ENCODE results near the gene EMC8.
"Not testable (repeated sequence)": the region's sequence is repeated elsewhere in the genome, so short reads cannot be mapped to it uniquely, and the experiment has no call there.

The EMC8 gene

DNA sequence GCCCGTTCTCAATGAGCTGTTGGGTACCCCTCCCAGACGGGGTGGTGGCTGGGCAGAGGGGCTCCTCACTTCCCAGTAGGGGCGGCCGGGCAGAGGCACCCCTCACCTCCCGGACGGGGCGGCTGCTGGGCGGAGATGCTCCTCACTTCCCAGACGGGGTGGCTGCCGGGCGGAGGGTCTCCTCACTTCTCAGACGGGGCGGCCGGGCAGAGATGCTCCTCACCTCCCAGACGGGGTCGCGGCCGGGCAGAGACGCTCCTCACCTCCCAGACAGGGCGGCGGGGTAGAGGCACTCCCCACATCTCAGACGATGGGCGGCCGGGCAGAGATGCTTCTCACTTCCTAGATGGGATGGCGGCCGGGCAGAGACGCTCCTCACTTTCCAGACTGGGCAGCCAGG is 8.8 kb upstream of the EMC8 start:
- not testable (repeated sequence) for H3K9me3 ChIP-seq (ENCODE audit: control insufficient read depth, low read length); H3K36me3 ChIP-seq (ENCODE audit: control insufficient read depth, insufficient read depth, low read length); H3K4me3 ChIP-seq (ENCODE audit: low read length); H3K9ac ChIP-seq (ENCODE audit: low read length); H3K4me1 ChIP-seq (ENCODE audit: control insufficient read depth, insufficient read depth, low read length)
- H3K27me3 ChIP-seq (ENCODE audit: control insufficient read depth, insufficient read depth, low read length), result peaks cover 15% of the 10 kb centered on the region

DNA sequence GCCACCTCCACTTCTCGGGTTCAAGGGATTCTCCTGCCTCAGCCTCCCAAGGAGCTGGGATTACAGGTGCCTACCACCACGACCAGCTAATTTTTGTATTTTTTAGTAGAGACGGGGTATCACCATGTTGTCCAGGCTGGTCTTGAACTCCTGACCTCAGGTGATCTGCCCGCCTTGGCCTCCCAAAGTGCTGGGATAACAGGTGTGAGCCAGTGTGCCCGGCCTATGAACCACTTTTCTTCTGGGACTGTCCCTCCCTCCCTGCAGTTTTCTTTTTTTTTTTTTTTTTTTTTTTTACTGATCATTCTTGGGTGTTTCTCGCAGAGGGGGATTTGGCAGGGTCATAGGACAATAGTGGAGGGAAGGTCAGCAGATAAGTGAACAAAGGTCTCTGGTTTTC is 8.0 kb upstream of the EMC8 start:
- not testable (repeated sequence) for H3K9me3 ChIP-seq (ENCODE audit: control insufficient read depth, low read length); H3K9ac ChIP-seq (ENCODE audit: low read length); H3K4me3 ChIP-seq (ENCODE audit: low read length); H3K36me3 ChIP-seq (ENCODE audit: control insufficient read depth, insufficient read depth, low read length); H3K4me1 ChIP-seq (ENCODE audit: control insufficient read depth, insufficient read depth, low read length)
- peaks cover 11% of the 10 kb centered on the region for H3K27me3 ChIP-seq (ENCODE audit: control insufficient read depth, insufficient read depth, low read length)

DNA sequence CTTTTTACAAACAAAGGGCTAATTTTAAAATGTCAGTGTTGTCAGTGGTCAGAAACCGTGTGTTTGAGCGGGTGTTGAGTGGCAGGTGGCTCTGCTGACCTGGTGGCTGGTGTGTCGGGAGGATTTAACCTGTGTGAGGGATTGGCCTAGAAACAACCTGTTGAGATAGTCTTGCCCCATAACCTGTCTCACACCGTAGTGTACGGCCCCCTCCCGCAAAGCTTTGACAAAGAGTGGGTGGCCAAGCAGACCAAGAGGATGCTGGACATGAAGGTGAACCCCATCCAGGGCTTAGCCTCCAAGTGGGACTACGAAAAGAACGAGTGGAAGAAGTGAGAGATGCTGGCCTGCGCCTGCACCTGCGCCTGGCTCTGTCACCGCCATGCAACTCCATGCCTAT is 7.2 kb upstream of the EMC8 start:
- H3K9me3 ChIP-seq (ENCODE audit: control insufficient read depth, low read length), result no peaks in the 10 kb centered on the region
- peaks cover 13% of the 10 kb centered on the region for H3K36me3 ChIP-seq (ENCODE audit: control insufficient read depth, insufficient read depth, low read length)
- H3K9ac ChIP-seq (ENCODE audit: low read length), result no peak overlapping the region
- H3K4me1 ChIP-seq (ENCODE audit: control insufficient read depth, insufficient read depth, low read length), result no peaks in the 10 kb centered on the region
- peaks cover 3% of the 10 kb centered on the region for H3K27me3 ChIP-seq (ENCODE audit: control insufficient read depth, insufficient read depth, low read length)
- H3K4me3 ChIP-seq (ENCODE audit: low read length), result no peak overlapping the region

DNA sequence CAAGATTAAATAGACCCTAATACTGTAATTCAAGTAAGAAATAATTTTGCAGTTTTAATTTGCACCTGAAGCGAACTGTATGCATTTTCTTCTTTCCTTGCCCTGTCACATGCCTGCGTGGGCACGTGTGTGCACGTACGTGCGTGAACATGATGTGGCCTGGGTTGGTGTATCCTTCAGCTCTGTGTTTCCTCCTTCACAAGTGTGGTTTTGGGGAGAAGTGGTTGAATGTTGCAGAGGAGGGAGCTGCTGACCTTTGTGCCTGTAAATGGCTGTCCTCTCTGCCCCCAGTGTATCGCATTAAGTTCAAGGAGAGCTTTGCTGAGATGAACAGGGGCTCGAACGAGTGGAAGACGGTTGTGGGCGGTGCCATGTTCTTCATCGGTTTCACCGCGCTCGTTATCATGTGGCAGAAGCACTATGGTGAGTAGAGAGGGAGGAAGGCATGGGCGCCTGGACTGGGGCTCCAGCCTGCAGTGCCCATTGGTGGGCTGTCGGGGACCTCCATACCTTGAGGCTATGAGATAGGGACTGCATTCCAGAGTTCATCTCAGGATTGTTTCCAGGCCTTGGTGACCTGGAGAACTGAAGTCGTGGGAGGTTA is 6.2 kb upstream of the EMC8 start:
- Histone ChIP-seq H3K9ac (ENCODE audit: low read length) (no peak overlapping the region), H3K27me3 (ENCODE audit: control insufficient read depth, insufficient read depth, low read length) (no peaks in the 10 kb centered on the region), H3K9me3 (ENCODE audit: control insufficient read depth, low read length) (no peaks in the 10 kb centered on the region), H3K36me3 (ENCODE audit: control insufficient read depth, insufficient read depth, low read length) (peaks cover 15% of the 10 kb centered on the region), H3K4me1 (ENCODE audit: control insufficient read depth, insufficient read depth, low read length) (peaks cover 3% of the 10 kb centered on the region), H3K4me3 (ENCODE audit: low read length) (no peak overlapping the region)

DNA sequence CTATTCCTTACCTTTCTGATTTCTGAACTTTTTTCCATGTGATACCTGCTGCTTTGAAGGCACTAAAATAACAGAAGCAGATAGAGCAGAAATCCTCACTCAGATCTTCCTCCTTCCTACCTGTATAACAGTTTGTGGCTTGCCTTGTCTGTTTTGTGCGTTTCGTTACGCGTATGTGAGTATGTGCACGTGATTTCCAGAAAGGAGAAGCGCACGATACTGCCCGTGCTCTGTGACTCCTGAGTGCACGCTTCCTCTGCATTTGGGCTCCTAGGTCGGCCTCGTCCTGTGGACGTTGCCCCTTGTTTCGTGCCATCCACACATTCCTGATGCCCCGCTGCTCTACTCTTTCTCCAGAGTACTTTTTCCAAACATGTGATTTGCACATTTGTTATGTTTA is 4.2 kb upstream of the EMC8 start:
- no peaks in the 10 kb centered on the region for H3K27me3 ChIP-seq (ENCODE audit: control insufficient read depth, insufficient read depth, low read length)
- no peak overlapping the region for H3K4me3 ChIP-seq (ENCODE audit: low read length)
- H3K9ac ChIP-seq (ENCODE audit: low read length), result no peak overlapping the region
- peaks cover 15% of the 10 kb centered on the region for H3K36me3 ChIP-seq (ENCODE audit: control insufficient read depth, insufficient read depth, low read length)
- H3K4me1 ChIP-seq (ENCODE audit: control insufficient read depth, insufficient read depth, low read length), result peaks cover 4% of the 10 kb centered on the region
- no peaks in the 10 kb centered on the region for H3K9me3 ChIP-seq (ENCODE audit: control insufficient read depth, low read length)

DNA sequence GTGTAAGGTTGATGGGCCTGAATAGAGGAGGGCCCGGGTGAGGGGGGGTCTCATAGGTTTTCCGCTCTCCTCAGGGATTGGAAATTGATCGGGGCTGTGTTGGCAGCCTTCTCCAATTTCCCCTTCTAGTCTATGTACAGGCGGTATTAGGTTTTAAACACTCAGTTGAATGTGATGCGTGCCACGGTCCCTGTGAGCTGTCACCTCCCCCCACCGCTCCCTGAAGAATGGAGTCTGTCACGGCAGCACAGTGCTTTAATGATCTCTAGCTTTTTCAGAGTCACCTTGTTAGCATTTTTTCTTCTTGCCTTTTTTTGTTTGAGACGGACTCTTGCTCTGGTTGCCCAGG is 951 bp upstream of the EMC8 start:
- H3K9me3 ChIP-seq (ENCODE audit: control insufficient read depth, low read length), result no peaks in the 10 kb centered on the region
- peak overlapping the region; percentile 90 for H3K9ac ChIP-seq (ENCODE audit: low read length)
- peak overlapping the region; percentile 79 for H3K4me3 ChIP-seq (ENCODE audit: low read length)
- H3K27me3 ChIP-seq (ENCODE audit: control insufficient read depth, insufficient read depth, low read length), result no peaks in the 10 kb centered on the region
- H3K36me3 ChIP-seq (ENCODE audit: control insufficient read depth, insufficient read depth, low read length), result peaks cover 10% of the 10 kb centered on the region
- H3K4me1 ChIP-seq (ENCODE audit: control insufficient read depth, insufficient read depth, low read length), result peaks cover 4% of the 10 kb centered on the region

DNA sequence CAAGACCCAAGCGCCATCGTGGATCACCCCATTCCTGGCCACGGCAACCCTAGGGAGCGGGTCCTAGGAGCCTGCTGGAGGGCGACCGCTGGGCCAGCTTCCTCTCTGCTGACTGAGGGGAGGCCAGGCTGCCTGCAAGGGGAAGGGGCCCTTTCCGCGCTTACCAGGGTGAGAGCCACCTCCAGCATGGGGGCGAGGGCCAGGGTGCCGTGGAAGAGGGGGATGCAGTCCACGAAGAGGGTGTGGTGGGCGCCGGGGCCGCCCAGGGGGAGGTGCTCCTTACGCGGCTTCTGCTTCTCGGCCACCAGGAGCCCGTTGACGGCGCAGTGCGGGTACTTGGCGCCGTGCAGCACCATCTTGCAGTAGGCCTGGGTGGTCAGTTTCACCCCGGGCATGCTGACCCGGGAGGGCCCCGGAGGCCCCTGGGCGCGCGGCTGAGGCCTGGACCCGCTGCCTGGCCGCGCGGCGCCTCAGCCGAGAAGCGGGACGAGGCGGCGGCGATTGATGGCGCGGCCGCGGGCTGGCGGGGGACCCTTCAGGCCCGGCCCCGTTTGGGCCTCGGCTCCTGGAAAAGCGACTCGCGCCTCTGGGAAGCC is 345 bp downstream of the EMC8 start:
- peak overlapping the region; percentile 90 for H3K9ac ChIP-seq (ENCODE audit: low read length)
- H3K4me1 ChIP-seq (ENCODE audit: control insufficient read depth, insufficient read depth, low read length), result peaks cover 4% of the 10 kb centered on the region
- H3K4me3 ChIP-seq (ENCODE audit: low read length), result peak overlapping the region; percentile 23
- H3K36me3 ChIP-seq (ENCODE audit: control insufficient read depth, insufficient read depth, low read length), result peaks cover 6% of the 10 kb centered on the region
- H3K9me3 ChIP-seq (ENCODE audit: control insufficient read depth, low read length), result no peaks in the 10 kb centered on the region
- H3K27me3 ChIP-seq (ENCODE audit: control insufficient read depth, insufficient read depth, low read length), result no peaks in the 10 kb centered on the region

DNA sequence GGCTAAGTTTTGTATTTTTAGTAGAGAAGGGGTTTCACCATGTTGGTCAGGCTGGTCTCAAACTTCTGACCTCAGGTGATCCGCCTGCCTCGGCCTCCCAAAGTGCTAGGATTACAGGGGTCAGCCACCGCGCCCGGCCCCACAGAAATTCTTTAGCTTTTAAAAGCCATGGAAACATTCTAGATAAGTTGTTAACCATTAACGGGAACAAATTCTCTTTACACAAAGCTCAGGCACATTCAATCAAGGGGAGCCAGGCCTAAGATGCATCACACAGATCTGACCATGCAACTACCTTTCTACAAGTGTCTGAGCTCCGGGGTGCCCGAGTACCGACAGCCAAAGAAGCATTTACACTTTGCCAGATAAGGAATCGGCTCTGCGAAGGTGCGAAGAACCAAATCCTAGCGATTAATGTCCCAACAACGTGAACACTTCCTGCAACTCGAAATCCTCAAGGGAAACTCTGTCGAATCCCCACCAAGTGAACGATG is 1.0 kb downstream of the EMC8 start:
- H3K4me1 ChIP-seq (ENCODE audit: control insufficient read depth, insufficient read depth, low read length), result peaks cover 4% of the 10 kb centered on the region
- peaks cover 6% of the 10 kb centered on the region for H3K36me3 ChIP-seq (ENCODE audit: control insufficient read depth, insufficient read depth, low read length)
- H3K9ac ChIP-seq (ENCODE audit: low read length), result peak overlapping the region; percentile 90
- H3K27me3 ChIP-seq (ENCODE audit: control insufficient read depth, insufficient read depth, low read length), result no peaks in the 10 kb centered on the region
- no peaks in the 10 kb centered on the region for H3K9me3 ChIP-seq (ENCODE audit: control insufficient read depth, low read length)
- H3K4me3 ChIP-seq (ENCODE audit: low read length), result peak overlapping the region; percentile 23

DNA sequence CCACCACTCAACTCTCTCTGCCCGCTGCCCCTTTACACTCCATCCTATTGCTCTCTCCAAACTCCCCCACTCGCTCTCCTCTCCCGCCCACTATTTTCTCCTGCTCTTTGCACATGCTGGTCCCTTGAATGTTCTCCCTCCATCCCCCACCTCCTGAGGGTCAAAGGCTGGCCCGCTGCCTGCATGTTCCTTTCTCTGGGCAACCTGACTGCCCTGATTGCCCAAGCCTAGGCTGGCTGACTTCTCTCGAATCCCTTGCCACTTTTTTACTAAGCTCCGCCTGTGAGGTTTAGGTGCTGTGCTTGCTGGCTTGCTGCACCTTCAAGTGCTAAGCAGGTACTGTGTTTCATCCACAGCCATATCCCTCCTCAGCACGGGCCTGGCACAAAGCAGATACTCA is 2.7 kb downstream of the EMC8 start:
- Histone ChIP-seq H3K4me1 (ENCODE audit: control insufficient read depth, insufficient read depth, low read length) (peaks cover 4% of the 10 kb centered on the region), H3K36me3 (ENCODE audit: control insufficient read depth, insufficient read depth, low read length) (peaks cover 3% of the 10 kb centered on the region), H3K9me3 (ENCODE audit: control insufficient read depth, low read length) (no peaks in the 10 kb centered on the region)

DNA sequence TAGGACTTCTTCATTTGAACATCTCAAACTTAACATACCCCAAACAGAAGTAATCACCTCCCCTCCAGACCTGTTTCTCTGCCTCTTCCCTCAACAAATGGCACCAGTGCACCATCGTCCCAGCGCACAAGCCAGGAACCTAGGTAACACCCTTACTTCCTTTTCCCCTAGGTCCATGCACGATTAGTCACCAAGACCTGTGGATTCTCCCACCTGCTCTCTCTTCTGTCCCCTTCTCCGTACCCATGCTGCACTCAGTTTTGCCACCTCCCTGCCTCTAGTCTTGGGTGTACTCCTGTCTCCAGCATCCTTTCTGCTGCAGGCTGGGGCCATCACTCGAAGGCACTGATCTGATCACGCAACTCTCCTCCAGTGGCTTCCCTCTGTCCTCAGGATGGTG is 3.2 kb downstream of the EMC8 start:
- Histone ChIP-seq H3K4me3 (ENCODE audit: low read length) (no peak overlapping the region), H3K9me3 (ENCODE audit: control insufficient read depth, low read length) (no peaks in the 10 kb centered on the region), H3K4me1 (ENCODE audit: control insufficient read depth, insufficient read depth, low read length) (peaks cover 4% of the 10 kb centered on the region), H3K9ac (ENCODE audit: low read length) (no peak overlapping the region), H3K27me3 (ENCODE audit: control insufficient read depth, insufficient read depth, low read length) (no peaks in the 10 kb centered on the region), H3K36me3 (ENCODE audit: control insufficient read depth, insufficient read depth, low read length) (no peaks in the 10 kb centered on the region)

More for the DNA sequence above, 2.7 kb downstream of the EMC8 start:
- Histone ChIP-seq H3K4me3 (ENCODE audit: low read length) (no peak overlapping the region), H3K27me3 (ENCODE audit: control insufficient read depth, insufficient read depth, low read length) (no peaks in the 10 kb centered on the region), H3K9ac (ENCODE audit: low read length) (no peak overlapping the region)

DNA sequence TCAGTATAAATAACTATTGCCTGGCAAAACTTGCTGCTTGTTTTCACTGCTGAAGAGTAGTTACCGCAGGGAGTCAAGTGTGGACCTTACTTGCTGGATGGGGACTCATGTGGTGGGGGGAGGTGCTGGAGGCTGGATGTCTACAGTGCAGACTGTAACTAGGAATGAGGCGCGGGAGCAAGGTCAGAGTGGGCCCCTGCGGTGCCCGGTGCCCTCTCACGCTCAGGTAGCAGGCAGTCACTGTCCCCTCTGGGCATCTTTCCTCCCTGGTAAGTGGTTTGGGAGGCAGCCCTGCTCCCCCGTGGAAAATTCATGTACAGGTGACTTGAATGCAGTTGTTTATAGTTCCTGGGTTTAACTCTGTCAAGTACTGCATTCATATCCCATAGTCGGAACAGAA is 4.6 kb downstream of the EMC8 start:
- no peak overlapping the region for H3K4me3 ChIP-seq (ENCODE audit: low read length)
- no peak overlapping the region for H3K9ac ChIP-seq (ENCODE audit: low read length)
- H3K27me3 ChIP-seq (ENCODE audit: control insufficient read depth, insufficient read depth, low read length), result no peaks in the 10 kb centered on the region
- no peaks in the 10 kb centered on the region for H3K36me3 ChIP-seq (ENCODE audit: control insufficient read depth, insufficient read depth, low read length)
- H3K9me3 ChIP-seq (ENCODE audit: control insufficient read depth, low read length), result no peaks in the 10 kb centered on the region
- H3K4me1 ChIP-seq (ENCODE audit: control insufficient read depth, insufficient read depth, low read length), result no peaks in the 10 kb centered on the region

DNA sequence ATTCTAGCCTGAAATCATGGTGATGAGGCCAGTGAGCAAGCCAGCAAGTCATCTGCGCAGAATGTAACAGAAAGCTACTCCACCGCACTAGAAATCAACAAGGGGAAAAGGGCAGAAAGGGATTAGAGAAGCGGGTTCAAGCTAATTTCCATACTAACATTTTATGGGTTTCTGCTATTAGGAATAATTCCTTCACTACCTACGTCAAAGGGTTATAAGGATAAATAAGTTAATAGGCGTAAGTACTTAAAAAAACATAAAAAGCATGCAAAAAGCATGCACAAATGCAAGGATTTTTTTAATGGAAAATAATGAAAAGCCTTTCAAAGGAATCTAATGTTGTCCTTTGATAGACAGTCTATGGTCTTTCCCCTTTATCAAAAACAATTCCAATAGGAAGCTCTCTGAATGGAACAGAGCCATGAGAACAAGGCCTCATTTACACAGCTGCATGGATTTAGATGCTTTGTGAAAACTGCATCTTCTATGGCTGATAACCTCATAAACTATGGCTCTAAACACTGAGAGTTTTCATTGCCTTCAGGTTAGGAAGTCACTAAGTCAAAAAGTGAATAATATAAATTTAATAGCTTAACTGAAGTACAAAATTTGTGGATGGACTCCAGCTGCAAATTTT is 5.6 kb downstream of the EMC8 start:
- no peaks in the 10 kb centered on the region for H3K36me3 ChIP-seq (ENCODE audit: control insufficient read depth, insufficient read depth, low read length)
- H3K4me1 ChIP-seq (ENCODE audit: control insufficient read depth, insufficient read depth, low read length), result no peaks in the 10 kb centered on the region
- H3K9ac ChIP-seq (ENCODE audit: low read length), result no peak overlapping the region
- no peaks in the 10 kb centered on the region for H3K9me3 ChIP-seq (ENCODE audit: control insufficient read depth, low read length)
- no peaks in the 10 kb centered on the region for H3K27me3 ChIP-seq (ENCODE audit: control insufficient read depth, insufficient read depth, low read length)
- H3K4me3 ChIP-seq (ENCODE audit: low read length), result no peak overlapping the region

Data from mucosa of stomach (tissue), 1 donor.